HG03045 (cell line): ENCODE data around the gene UST.
"Not testable (repeated sequence)": the region's sequence is repeated elsewhere in the genome, so short reads cannot be mapped to it uniquely, and the experiment has no call there.

Experiments used
- ATAC-seq: cut with Tn5 transposase; IDR thresholded peaks from one replicate; pipeline ENCODE4 v1.9.1; 2021; ENCODE audit warnings: mild to moderate bottlenecking, moderate library complexity; ENCODE audit not compliant: unreplicated experiment

The UST gene

GRCh38 chr6:148864132-148864531, 117.3 kb downstream of the UST start:
- ATAC-seq = not testable (repeated sequence)

- ATAC-seq = no peak
These were observed 118.1 kb downstream of the UST start for GRCh38 chr6:148864941-148865340.

GRCh38 chr6:148866657-148867268, 119.9 kb downstream of the UST start:
- no peak for ATAC-seq

- ATAC-seq = no peak
These were observed 121.0 kb downstream of the UST start for GRCh38 chr6:148867862-148868261.

GRCh38 chr6:148868314-148868713, 121.5 kb downstream of the UST start:
- ATAC-seq = no peak

DNA sequence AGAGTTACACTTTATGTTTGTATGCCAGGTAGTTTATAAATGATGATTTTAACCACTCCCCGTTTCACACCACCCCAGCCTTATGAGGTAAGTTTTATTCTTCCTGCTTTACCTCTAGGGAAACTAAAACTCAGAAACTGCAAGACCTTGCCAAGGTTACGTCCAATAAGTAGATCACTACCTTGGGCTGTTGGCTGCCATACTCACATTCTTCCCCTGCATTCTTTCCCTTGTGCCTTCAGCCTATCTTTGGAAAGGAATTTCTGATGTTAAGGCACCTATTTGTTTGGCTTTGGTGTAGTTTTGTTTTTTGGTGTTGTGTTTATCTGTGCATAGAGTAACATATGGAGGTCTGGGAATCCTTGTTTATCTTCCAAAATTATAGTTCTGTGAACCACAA, 122.1 kb downstream of the UST start:
- no peak for ATAC-seq

GRCh38 chr6:148869585-148869984, 122.8 kb downstream of the UST start:
- no peak for ATAC-seq

DNA sequence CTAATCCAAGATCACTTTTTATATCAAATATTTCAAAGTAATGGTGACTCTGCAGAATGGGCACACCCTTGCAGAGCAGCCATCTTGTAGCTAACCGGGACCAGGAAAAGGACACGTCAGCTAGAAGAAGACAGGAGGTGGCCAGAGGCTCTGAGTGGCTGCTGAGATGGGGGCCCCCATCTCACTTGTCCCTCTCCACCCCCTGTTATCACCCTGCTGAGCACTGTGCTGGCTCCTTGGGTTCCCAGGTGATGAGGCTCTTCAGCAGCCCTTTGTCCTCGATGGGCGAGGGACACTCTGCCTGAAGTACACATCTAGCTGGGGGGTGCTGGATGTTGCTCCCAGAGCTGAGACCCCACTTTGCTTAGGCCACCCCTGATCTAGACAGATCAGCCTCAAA, 126.3 kb downstream of the UST start:
- ATAC-seq = no peak

GRCh38 chr6:148873868-148874267, 127.0 kb downstream of the UST start:
- ATAC-seq = no peak

GRCh38 chr6:148874698-148875293, 128.0 kb downstream of the UST start:
- ATAC-seq = no peak

GRCh38 chr6:148878683-148879082, 131.9 kb downstream of the UST start:
- ATAC-seq = no peak

DNA sequence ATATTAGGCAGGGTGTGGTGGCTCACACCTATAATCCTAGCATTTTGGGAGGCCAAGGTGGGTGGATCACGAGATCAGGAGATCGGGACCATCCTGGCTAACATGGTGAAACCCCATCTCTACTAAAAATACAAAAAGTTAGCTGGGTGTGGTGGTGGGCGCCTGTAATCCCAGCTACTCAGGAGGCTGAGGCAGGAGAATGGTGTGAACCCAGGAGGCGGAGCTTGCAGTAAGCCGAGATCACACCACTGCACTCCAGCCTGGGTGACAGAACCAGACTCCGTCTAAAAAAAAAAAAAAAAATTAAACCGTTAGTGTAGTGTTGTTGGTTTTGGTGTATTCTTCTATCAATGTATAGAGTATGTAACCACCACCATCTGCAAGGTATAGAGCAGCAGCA, 133.9 kb downstream of the UST start:
- not testable (repeated sequence) for ATAC-seq

GRCh38 chr6:148881593-148882311, 134.9 kb downstream of the UST start:
- no peak for ATAC-seq

DNA sequence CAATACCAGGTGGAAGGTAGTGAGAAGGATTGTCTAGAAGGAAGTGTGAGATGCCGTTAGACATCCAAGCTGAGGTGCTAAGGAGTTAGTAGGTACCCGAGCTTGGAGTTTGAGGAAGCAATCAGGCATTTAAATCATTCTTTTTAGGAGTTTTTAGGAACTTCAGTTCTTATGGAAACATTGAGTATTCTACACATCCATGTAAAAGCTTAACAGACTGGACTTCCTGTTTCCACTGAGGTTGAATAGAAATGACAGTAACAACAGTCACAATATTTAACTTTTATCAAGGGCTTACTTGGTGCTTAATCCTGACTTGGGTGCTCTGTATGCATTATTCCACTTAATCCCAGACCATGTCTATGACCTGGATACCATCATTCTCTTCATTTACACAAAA, 136.4 kb downstream of the UST start:
- ATAC-seq = no peak

GRCh38 chr6:148884461-148884860, 137.6 kb downstream of the UST start:
- ATAC-seq = no peak

DNA sequence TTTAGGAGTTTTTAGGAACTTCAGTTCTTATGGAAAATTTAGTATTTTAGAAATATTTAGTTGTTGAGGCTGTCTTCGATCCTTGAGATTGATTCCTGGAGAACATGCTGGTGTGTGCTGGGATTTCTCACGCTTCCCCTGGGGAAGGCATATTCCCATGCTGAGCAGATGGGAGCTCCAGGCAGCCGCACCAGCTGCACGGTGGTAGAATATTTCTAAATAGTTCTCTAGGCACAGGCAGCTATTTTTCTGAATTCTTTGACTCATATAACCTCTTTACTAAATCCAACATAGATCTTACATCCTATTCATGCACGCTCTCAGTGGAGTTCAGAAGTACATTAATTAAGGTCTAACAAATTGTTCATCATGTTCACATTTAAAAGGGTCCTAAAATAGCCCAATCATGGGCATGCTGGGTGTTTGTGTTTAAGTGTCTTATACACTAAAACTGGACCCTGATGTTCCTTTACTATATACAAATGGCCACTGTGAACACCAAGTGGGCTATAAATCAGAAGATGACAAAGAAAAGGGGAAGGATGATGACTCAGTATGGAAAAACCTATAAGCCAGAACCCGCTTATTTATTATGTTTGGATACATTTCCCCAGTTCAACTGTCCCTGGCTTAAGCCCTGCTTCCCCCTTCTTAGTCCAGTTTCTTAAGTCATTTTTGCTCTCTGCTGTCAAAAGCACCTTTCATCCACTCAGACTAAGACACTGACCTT, 138.5 kb downstream of the UST start:
- no peak for ATAC-seq

DNA sequence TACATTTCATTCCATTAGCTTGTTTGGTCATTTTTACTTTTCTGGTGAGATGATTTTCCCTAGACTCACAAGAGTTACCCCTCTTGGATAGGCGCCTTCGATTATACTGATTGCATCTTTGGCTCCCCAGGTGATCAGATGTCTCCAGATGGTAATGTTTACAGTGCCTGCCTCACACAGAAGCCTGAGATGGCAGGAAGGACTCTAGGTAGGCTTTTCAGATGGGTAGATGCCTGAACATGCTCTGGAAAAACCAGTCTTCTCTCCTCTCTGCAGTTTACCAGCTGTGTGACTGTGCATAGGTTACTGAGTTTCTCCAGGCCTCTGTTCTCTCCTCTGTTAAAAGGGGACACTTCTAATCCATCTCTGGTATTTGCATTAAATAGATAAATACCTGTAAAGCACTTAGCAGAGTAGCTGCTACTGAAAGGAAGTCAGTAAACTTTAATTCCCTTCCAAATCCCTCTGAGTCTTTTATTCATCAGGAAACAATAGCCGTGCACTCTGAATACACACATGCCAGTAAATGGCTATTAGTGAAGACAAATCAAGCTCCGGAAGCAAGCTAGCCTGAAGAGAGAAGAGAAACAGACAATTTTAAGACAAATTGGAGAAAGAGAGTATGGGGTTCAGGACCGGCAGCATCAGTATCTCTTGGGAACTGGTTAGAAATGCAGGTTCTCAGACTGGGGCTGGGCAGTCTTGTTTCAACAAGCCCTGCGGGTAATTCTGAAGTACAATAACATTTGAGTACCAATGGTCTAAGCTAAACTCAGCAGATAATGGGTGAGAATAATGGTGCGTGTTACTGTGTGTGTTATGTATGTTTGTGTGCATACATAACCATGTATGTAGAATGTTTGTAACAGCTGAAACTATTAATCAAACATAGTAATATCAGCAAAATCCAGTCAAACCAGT, 139.4 kb downstream of the UST start:
- no peak for ATAC-seq

DNA sequence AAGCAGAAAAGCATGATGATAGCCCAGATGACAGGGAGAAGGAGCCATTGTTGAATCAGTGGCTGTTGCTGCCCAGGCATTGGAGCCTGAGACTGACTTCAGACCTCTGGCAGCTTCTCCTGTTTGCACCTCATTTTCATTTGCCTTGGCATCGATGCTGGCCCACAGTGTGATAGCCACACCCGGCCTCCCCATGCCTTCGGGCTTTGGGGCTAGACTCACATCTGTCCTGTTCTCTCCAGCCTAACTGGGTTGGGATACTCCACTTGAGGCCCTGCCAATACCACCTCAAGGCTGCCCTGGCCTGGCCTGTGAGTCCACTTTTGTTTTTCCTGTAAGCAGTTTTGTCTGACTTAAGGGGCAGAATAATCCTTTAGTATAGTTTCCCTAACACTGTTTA, 140.4 kb downstream of the UST start:
- ATAC-seq = no peak

GRCh38 chr6:148888856-148889255, 142.0 kb downstream of the UST start:
- no peak for ATAC-seq

DNA sequence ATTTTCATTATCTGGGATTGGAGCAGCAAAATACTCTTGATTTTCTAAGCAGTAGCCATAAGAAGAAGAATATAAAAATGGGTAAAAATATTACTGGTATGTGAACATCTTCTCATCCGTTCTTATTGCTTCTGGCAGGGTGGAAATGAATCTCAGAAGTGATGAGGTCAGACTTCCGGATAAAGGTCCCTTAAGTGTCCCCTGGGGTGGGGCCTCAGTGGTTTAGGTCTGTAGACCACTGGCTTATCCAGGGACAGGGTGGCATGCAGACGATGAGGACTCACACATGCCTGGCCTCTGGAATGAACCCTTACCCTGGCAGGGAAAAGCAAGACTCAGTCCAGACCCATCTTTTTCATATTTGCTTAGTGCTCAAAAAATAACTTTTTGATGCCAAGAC, 143.3 kb downstream of the UST start:
- no peak for ATAC-seq
